HCT116 (cell line): Measurements from ENCODE around the gene NALF2. TPM values are rescaled to one million over a fixed set of nuclear protein-coding genes. Genes with fewer than 3 reads are reported as not detected.

Experiments used
- ATAC-seq: fragments of 200-7000 bp; cut with Tn5 transposase; 2 replicates; pipeline ENCODE4 v1.9.1; 2020; ENCODE audit warnings: mild to moderate bottlenecking, moderate library complexity
- BruUV-seq: library from RNA; stranded (reverse); fragments of 400-500 nt; replicated peaks from 2 replicates; lab custom pipeline; 2021; lab: Mats Ljungman, UMichigan
- CTCF ChIA-PET: fragments of 300-600 bp; sonication (Branson Sonifier 250); formaldehyde crosslinking; loops from one replicate; lab custom pipeline; 2021; ENCODE audit warnings: antibody characterized with exemption; lab: Charles Lee
- POLR2A ChIA-PET: fragments of 300-600, 350-600 bp; sonication (Branson Sonifier 250); formaldehyde crosslinking; loops from one replicate; lab custom pipeline; 2021; ENCODE audit warnings: antibody characterized with exemption; lab: Charles Lee
- RAD21 ChIA-PET, 2 experiments: fragments of 300-600 bp; sonication (Branson Sonifier 250); formaldehyde crosslinking; loops; one replicate each; lab custom pipeline; 2023; ENCODE audit warnings: low total read pairs in 2 of 2; ENCODE audit not compliant: uncharacterized antibody in 2 of 2, unreplicated experiment in 2 of 2, low non-redundant PET in 1 of 2; lab: Charles Lee
- DNase-seq: peaks from one replicate; pipeline ENCODE4 v3.0.0-alpha.2; 2010; ENCODE audit warnings: low read depth, low spot score
- H2AFZ ChIP-seq: fragments of 200-600 bp; shearing (Covaris generic), sonication (generic); 2 replicates; pipeline ENCODE4 v1.6.1; 2017; ENCODE audit warnings: low read depth, mixed run types, mixed read lengths, antibody characterized with exemption, low read length; ENCODE audit not compliant: poor library complexity, severe bottlenecking
- H3K27ac ChIP-seq: 2 replicates; pipeline ENCODE4 v1.5.1; 2012; ENCODE audit warnings: low read depth, low read length
- H3K27me3 ChIP-seq: fragments of 200-600 bp; sonication (generic); 2 replicates; pipeline ENCODE4 v1.6.1; 2016; ENCODE audit warnings: mixed run types, low read length, mixed read lengths; ENCODE audit not compliant: insufficient read depth
- H3K36me3 ChIP-seq, 2 experiments: fragments of 200-500 bp in 1 of 2; fragments of 200-600 bp in 1 of 2; sonication (Bioruptor generic) in 1 of 2; sonication (generic) in 1 of 2; 2 replicates each; pipeline versions ENCODE4 v1.5.1 to v1.6.1; 2014 to 2016; ENCODE audit warnings: low read length in 2 of 2, inconsistent platforms in 1 of 2, mixed read lengths in 1 of 2, mixed run types in 1 of 2; ENCODE audit not compliant: insufficient read depth in 2 of 2, control insufficient read depth in 1 of 2
- H3K4me1 ChIP-seq, 2 experiments: fragments of 200-600 bp in 1 of 2; sonication (generic) in 1 of 2; 2 replicates each; pipeline versions ENCODE4 v1.5.1 to v1.6.1; 2012 to 2017; ENCODE audit warnings: low read length in 2 of 2, inconsistent platforms in 1 of 2, mild to moderate bottlenecking in 1 of 2, mixed read lengths in 1 of 2, mixed run types in 1 of 2, moderate library complexity in 1 of 2; ENCODE audit not compliant: insufficient read depth in 2 of 2, control insufficient read depth in 1 of 2
- H3K4me2 ChIP-seq: fragments of 200-600 bp; sonication (generic); 2 replicates; pipeline ENCODE4 v1.6.1; 2017; ENCODE audit warnings: mixed run types, low read length, mixed read lengths
- H3K4me3 ChIP-seq, 2 experiments: fragments of 200-600 bp in 1 of 2; sonication (generic) in 1 of 2; replicated peaks in 1 of 2; 2 replicates each; pipeline ENCODE4 v1.5.1; 2011 to 2016; ENCODE audit warnings: low read length in 2 of 2, control low read depth in 1 of 2, low read depth in 1 of 2, mild to moderate bottlenecking in 1 of 2, mixed read lengths in 1 of 2, mixed run types in 1 of 2
- H3K79me2 ChIP-seq: fragments of 200-600 bp; sonication (generic); 2 replicates; pipeline ENCODE4 v1.6.1; 2017; ENCODE audit warnings: mild to moderate bottlenecking, mixed run types, low read length, moderate library complexity, mixed read lengths; ENCODE audit not compliant: insufficient read depth
- H3K9ac ChIP-seq: fragments of 200-600 bp; sonication (generic); 2 replicates; pipeline ENCODE4 v1.6.1; 2016; ENCODE audit warnings: low read length, mixed read lengths
- H3K9me2 ChIP-seq: fragments of 200-600 bp; sonication (generic), shearing (Covaris generic); 2 replicates; pipeline ENCODE4 v1.6.1; 2017; ENCODE audit warnings: mixed run types, mild to moderate bottlenecking, moderate library complexity; ENCODE audit not compliant: insufficient read depth
- H3K9me3 ChIP-seq, 2 experiments: fragments of 200-500 bp in 1 of 2; fragments of 200-600 bp in 1 of 2; sonication (Bioruptor generic) in 1 of 2; sonication (generic) in 1 of 2; 2 replicates each; pipeline ENCODE4 v1.6.1; 2014 to 2017; ENCODE audit warnings: low read length in 2 of 2, mixed read lengths in 2 of 2, inconsistent platforms in 1 of 2, low read depth in 1 of 2, mild to moderate bottlenecking in 1 of 2, mixed run types in 1 of 2, moderate library complexity in 1 of 2; ENCODE audit not compliant: control insufficient read depth in 1 of 2, insufficient read depth in 1 of 2
- H4K20me1 ChIP-seq: fragments of 200-600 bp; sonication (generic), shearing (Covaris generic); 2 replicates; pipeline ENCODE4 v1.6.1; 2017; ENCODE audit warnings: mixed run types, mild to moderate bottlenecking, moderate library complexity; ENCODE audit not compliant: insufficient read depth
- CEBPB ChIP-seq: IDR thresholded peaks from 2 replicates; pipeline ENCODE4 v1.6.1; 2012; ENCODE audit warnings: low read depth
- EGR1 ChIP-seq: IDR thresholded peaks from 2 replicates; pipeline ENCODE4 v1.6.1; 2012; ENCODE audit warnings: low read depth
- ELF1 ChIP-seq: IDR thresholded peaks from 2 replicates; pipeline ENCODE4 v1.6.1; 2012; ENCODE audit warnings: low read depth, borderline replicate concordance
- EZH2 ChIP-seq: fragments of 200-600 bp; sonication (generic); IDR thresholded peaks from 2 replicates; pipeline ENCODE4 v1.6.1; 2017; ENCODE audit warnings: antibody characterized with exemption, mixed run types
- EZH2phosphoT487 ChIP-seq: fragments of 200-600 bp; IDR thresholded peaks from 2 replicates; pipeline ENCODE4 v1.6.1; 2018; ENCODE audit warnings: antibody characterized with exemption, borderline replicate concordance
- JUND ChIP-seq: IDR thresholded peaks from 2 replicates; pipeline ENCODE4 v1.6.1; 2012
- RAD21 ChIP-seq: IDR thresholded peaks from 2 replicates; pipeline ENCODE4 v1.6.1; 2012; ENCODE audit warnings: low read depth, mild to moderate bottlenecking
- SIN3A ChIP-seq: IDR thresholded peaks from 2 replicates; pipeline ENCODE4 v1.6.1; 2012; ENCODE audit warnings: low read depth
- TCF7L2 ChIP-seq: IDR thresholded peaks from 2 replicates; pipeline ENCODE4 v1.7.0; 2011; ENCODE audit warnings: borderline replicate concordance, inconsistent platforms; ENCODE audit not compliant: insufficient read depth, insufficient read length; ENCODE audit errors: extremely low read depth
- YY1 ChIP-seq: IDR thresholded peaks from 2 replicates; pipeline ENCODE4 v1.6.1; 2011; ENCODE audit warnings: low read length, low read depth, moderate library complexity, mild to moderate bottlenecking; ENCODE audit not compliant: insufficient replicate concordance; ENCODE audit errors: extremely low read depth
- ZNF274 ChIP-seq: fragments of 200-500 bp; sonication (Bioruptor generic); IDR thresholded peaks from 2 replicates; pipeline ENCODE4 v1.6.1; 2014; ENCODE audit warnings: mild to moderate bottlenecking, low read depth, low read length, inconsistent platforms
- intact Hi-C: fragments of 100-400 bp; cut with micrococcal nuclease; formaldehyde crosslinking; loops from 2 replicates; pipeline ENCODE4 v1.10.0; 2022
- total RNA-seq: library from RNA; stranded (reverse); gene quantifications from one replicate; pipeline ENCODE4 v1.2.1, GENCODE V29; 2021; ENCODE audit not compliant: unreplicated experiment
- TF ChIP-seq, protein P1 (sequence below): IDR thresholded peaks from 2 replicates; pipeline ENCODE4 v1.6.1; 2011; ENCODE audit warnings: mild to moderate bottlenecking, low read length, moderate library complexity; ENCODE audit not compliant: insufficient replicate concordance; ENCODE audit errors: extremely low read depth
- TF ChIP-seq, protein P2 (sequence below), 3 experiments: fragments of 200-600 bp in 1 of 3; sonication (generic) in 1 of 3; IDR thresholded peaks in 2 of 3; conservative IDR thresholded peaks in 1 of 3; 2 replicates each; pipeline ENCODE4 v1.5.1; 2012 to 2017; ENCODE audit warnings: low read depth in 2 of 3, low read length in 2 of 3, antibody characterized with exemption in 1 of 3, borderline replicate concordance in 1 of 3, control low read depth in 1 of 3, mild to moderate bottlenecking in 1 of 3, mixed read lengths in 1 of 3, mixed run types in 1 of 3, moderate library complexity in 1 of 3; ENCODE audit not compliant: insufficient read depth in 1 of 3
- TF ChIP-seq, protein P3 (sequence below): IDR thresholded peaks from 2 replicates; pipeline ENCODE4 v1.6.1; 2012; ENCODE audit warnings: low read depth
- TF ChIP-seq, protein P4 (sequence below): IDR thresholded peaks from 2 replicates; pipeline ENCODE4 v1.6.1; 2012

The NALF2 gene
- total RNA-seq, 1 experiment from 2014 or later, result 8.7 TPM

DNA sequence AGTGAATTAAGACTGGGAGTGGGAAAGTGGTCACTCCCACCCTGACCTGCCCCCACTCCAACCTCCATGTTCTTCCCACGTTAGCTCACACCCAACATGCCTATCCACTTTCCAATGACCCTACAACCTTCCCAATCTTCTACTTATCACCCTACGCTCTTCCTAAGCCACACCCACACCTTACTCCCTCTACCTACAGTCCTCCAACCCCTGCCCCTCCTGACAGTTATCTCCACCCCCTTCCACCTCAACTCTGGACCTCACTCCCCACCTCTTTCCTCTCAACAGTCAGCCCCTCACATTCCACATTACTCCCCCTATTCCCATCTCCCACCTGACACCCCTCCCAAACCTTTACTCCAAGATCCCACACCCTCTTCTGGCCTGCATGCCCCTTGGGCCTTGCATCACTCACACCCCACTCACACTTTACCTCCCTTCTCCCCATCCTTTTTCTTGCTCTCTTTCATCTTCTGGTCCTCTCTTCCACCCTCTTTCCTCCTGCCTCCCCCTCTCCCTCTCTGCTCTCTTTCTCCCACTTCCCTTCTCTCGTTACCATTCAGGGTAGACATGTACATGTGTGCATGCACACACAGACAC lies 6.9 kb downstream of the NALF2 start:
- ChIA-PET CTCF (no interaction called here), RAD21 (no interaction called here), POLR2A (no interaction called here)
- Histone ChIP-seq H3K4me1 (no peaks in the 10 kb centered on the region; a peak in 1 of 4 replicates), H3K9me2 (no peaks in the 10 kb centered on the region), H3K4me3 (no peak overlapping the region), H3K27me3 (no peaks in the 10 kb centered on the region), H3K9ac (no peak overlapping the region), H3K79me2 (peaks cover 13% of the 10 kb centered on the region; the same call in 1 of the 2 replicates), H4K20me1 (no peaks in the 10 kb centered on the region), H3K36me3 (no peaks in the 10 kb centered on the region; a peak in 1 of 4 replicates), H2AFZ (no peak overlapping the region), H3K27ac (no peak overlapping the region), H3K9me3 (no peaks in the 10 kb centered on the region), H3K4me2 (no peak overlapping the region)
- no TSS peak for BruUV-seq
- DNase-seq (no peak), ATAC-seq (no peak)
- no peak for TF ChIP-seq ZNF274
- no peak for TF ChIP-seq CEBPB
- no peak for TF ChIP-seq SIN3A
- TF ChIP-seq, protein P1, sequence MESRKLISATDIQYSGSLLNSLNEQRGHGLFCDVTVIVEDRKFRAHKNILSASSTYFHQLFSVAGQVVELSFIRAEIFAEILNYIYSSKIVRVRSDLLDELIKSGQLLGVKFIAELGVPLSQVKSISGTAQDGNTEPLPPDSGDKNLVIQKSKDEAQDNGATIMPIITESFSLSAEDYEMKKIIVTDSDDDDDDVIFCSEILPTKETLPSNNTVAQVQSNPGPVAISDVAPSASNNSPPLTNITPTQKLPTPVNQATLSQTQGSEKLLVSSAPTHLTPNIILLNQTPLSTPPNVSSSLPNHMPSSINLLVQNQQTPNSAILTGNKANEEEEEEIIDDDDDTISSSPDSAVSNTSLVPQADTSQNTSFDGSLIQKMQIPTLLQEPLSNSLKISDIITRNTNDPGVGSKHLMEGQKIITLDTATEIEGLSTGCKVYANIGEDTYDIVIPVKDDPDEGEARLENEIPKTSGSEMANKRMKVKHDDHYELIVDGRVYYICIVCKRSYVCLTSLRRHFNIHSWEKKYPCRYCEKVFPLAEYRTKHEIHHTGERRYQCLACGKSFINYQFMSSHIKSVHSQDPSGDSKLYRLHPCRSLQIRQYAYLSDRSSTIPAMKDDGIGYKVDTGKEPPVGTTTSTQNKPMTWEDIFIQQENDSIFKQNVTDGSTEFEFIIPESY, result no peak
- TF ChIP-seq EZH2, result no peak
- no peak for TF ChIP-seq EZH2phosphoT487
- TF ChIP-seq RAD21, result no peak
- TF ChIP-seq, protein P2, sequence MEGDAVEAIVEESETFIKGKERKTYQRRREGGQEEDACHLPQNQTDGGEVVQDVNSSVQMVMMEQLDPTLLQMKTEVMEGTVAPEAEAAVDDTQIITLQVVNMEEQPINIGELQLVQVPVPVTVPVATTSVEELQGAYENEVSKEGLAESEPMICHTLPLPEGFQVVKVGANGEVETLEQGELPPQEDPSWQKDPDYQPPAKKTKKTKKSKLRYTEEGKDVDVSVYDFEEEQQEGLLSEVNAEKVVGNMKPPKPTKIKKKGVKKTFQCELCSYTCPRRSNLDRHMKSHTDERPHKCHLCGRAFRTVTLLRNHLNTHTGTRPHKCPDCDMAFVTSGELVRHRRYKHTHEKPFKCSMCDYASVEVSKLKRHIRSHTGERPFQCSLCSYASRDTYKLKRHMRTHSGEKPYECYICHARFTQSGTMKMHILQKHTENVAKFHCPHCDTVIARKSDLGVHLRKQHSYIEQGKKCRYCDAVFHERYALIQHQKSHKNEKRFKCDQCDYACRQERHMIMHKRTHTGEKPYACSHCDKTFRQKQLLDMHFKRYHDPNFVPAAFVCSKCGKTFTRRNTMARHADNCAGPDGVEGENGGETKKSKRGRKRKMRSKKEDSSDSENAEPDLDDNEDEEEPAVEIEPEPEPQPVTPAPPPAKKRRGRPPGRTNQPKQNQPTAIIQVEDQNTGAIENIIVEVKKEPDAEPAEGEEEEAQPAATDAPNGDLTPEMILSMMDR (IDR thresholded peaks at IDR 0.05 in 2 of 3, conservative IDR thresholded peaks at IDR 0.05 in 1 of 3; ENCODE audit: borderline replicate concordance in 1 of 3, insufficient read depth in 1 of 3, low read depth in 2 of 3, low read length in 2 of 3), result no peak
- TF ChIP-seq ELF1, result no peak
- TF ChIP-seq YY1, result no peak
- TF ChIP-seq, protein P3, sequence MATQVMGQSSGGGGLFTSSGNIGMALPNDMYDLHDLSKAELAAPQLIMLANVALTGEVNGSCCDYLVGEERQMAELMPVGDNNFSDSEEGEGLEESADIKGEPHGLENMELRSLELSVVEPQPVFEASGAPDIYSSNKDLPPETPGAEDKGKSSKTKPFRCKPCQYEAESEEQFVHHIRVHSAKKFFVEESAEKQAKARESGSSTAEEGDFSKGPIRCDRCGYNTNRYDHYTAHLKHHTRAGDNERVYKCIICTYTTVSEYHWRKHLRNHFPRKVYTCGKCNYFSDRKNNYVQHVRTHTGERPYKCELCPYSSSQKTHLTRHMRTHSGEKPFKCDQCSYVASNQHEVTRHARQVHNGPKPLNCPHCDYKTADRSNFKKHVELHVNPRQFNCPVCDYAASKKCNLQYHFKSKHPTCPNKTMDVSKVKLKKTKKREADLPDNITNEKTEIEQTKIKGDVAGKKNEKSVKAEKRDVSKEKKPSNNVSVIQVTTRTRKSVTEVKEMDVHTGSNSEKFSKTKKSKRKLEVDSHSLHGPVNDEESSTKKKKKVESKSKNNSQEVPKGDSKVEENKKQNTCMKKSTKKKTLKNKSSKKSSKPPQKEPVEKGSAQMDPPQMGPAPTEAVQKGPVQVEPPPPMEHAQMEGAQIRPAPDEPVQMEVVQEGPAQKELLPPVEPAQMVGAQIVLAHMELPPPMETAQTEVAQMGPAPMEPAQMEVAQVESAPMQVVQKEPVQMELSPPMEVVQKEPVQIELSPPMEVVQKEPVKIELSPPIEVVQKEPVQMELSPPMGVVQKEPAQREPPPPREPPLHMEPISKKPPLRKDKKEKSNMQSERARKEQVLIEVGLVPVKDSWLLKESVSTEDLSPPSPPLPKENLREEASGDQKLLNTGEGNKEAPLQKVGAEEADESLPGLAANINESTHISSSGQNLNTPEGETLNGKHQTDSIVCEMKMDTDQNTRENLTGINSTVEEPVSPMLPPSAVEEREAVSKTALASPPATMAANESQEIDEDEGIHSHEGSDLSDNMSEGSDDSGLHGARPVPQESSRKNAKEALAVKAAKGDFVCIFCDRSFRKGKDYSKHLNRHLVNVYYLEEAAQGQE, result no peak
- no peak for TF ChIP-seq TCF7L2
- TF ChIP-seq, protein P4, sequence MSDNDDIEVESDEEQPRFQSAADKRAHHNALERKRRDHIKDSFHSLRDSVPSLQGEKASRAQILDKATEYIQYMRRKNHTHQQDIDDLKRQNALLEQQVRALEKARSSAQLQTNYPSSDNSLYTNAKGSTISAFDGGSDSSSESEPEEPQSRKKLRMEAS, result no peak
- no peak for TF ChIP-seq JUND
- TF ChIP-seq EGR1, result no peak
- intact Hi-C loops, result no loop called here
